KMS-11 (cell line): ENCODE measurements around the gene NANOS3.
A peak's percentile ranks its signal among the peaks of the same experiment; 100 is the strongest.

ENCODE experiments used
- H2AFZ ChIP-seq: fragments of 200-600 bp; sonication (generic); 2 replicates; pipeline ENCODE4 v1.6.1; 2016; ENCODE audit warnings: antibody characterized with exemption, mixed run types, low read depth
- H3K27ac ChIP-seq: fragments of 200-600 bp; sonication (generic); 2 replicates; pipeline ENCODE4 v1.6.1; 2016; ENCODE audit warnings: mild to moderate bottlenecking, mixed run types
- H3K27me3 ChIP-seq: fragments of 200-600 bp; sonication (generic); 2 replicates; pipeline ENCODE4 v1.6.1; 2017; ENCODE audit warnings: mild to moderate bottlenecking, low read depth, mixed run types, moderate library complexity; ENCODE audit not compliant: insufficient read depth
- H3K36me3 ChIP-seq: fragments of 200-600 bp; sonication (generic); 2 replicates; pipeline ENCODE4 v1.6.1; 2017; ENCODE audit warnings: mild to moderate bottlenecking, mixed run types; ENCODE audit not compliant: insufficient read depth
- H3K4me1 ChIP-seq: fragments of 200-600 bp; sonication (generic); 2 replicates; pipeline ENCODE4 v1.6.1; 2016; ENCODE audit warnings: mild to moderate bottlenecking, low read depth, mixed run types; ENCODE audit not compliant: poor library complexity, severe bottlenecking
- H3K4me2 ChIP-seq: fragments of 200-600 bp; sonication (generic); 2 replicates; pipeline ENCODE4 v1.7.0; 2016; ENCODE audit warnings: mild to moderate bottlenecking, mixed run types
- H3K4me3 ChIP-seq: fragments of 200-600 bp; sonication (generic); IDR thresholded peaks from 2 replicates; pipeline ENCODE4 v1.6.1; 2017; ENCODE audit warnings: low read depth, low read length, mixed read lengths; ENCODE audit not compliant: insufficient read depth
- H3K79me2 ChIP-seq: fragments of 200-600 bp; sonication (generic); 2 replicates; pipeline ENCODE4 v1.6.1; 2016; ENCODE audit warnings: low read depth, mixed run types; ENCODE audit not compliant: insufficient read depth
- H3K9ac ChIP-seq: fragments of 200-600 bp; sonication (generic); 2 replicates; pipeline ENCODE4 v1.6.1; 2016; ENCODE audit warnings: mild to moderate bottlenecking, mixed run types
- H4K20me1 ChIP-seq: fragments of 200-600 bp; sonication (generic); 2 replicates; pipeline ENCODE4 v1.6.1; 2016; ENCODE audit warnings: mild to moderate bottlenecking, mixed run types; ENCODE audit not compliant: insufficient read depth
- CTCF ChIP-seq: fragments of 200-600 bp; sonication (generic); conservative IDR thresholded peaks from 2 replicates; pipeline ENCODE4 v1.6.1; 2017; ENCODE audit warnings: low read depth, mild to moderate bottlenecking, antibody characterized with exemption, low read length, moderate library complexity, mixed read lengths

Gene NANOS3

GRCh38 chr19:13861714-13862531 lies 15.0 kb upstream of the NANOS3 start:
- peak; percentile 89 for TF ChIP-seq CTCF
- no peak overlapping the region for H3K4me3 ChIP-seq
- peak overlapping the region; percentile 95 for H3K4me2 ChIP-seq
- H2AFZ ChIP-seq: peak overlapping the region; percentile 98
- H3K4me1 ChIP-seq: peaks cover 9% of the 10 kb centered on the region
- H3K79me2 ChIP-seq: no peaks in the 10 kb centered on the region
- peaks cover 32% of the 10 kb centered on the region for H3K27me3 ChIP-seq
- H3K27ac ChIP-seq: no peak overlapping the region
- H3K36me3 ChIP-seq: no peaks in the 10 kb centered on the region
- no peak overlapping the region for H3K9ac ChIP-seq
- H4K20me1 ChIP-seq: no peaks in the 10 kb centered on the region

- H4K20me1 ChIP-seq: no peaks in the 10 kb centered on the region
- H3K36me3 ChIP-seq: no peaks in the 10 kb centered on the region
- H3K4me1 ChIP-seq: peaks cover 9% of the 10 kb centered on the region
- H3K27ac ChIP-seq: no peak overlapping the region
- H2AFZ ChIP-seq: no peak overlapping the region
- no peak overlapping the region for H3K4me3 ChIP-seq
- TF ChIP-seq CTCF: no peak
- H3K79me2 ChIP-seq: no peaks in the 10 kb centered on the region
- H3K4me2 ChIP-seq: no peak overlapping the region
- H3K9ac ChIP-seq: no peak overlapping the region
- peaks cover 46% of the 10 kb centered on the region for H3K27me3 ChIP-seq
Measured at GRCh38 chr19:13864046-13864666, 12.8 kb upstream of the NANOS3 start.

DNA sequence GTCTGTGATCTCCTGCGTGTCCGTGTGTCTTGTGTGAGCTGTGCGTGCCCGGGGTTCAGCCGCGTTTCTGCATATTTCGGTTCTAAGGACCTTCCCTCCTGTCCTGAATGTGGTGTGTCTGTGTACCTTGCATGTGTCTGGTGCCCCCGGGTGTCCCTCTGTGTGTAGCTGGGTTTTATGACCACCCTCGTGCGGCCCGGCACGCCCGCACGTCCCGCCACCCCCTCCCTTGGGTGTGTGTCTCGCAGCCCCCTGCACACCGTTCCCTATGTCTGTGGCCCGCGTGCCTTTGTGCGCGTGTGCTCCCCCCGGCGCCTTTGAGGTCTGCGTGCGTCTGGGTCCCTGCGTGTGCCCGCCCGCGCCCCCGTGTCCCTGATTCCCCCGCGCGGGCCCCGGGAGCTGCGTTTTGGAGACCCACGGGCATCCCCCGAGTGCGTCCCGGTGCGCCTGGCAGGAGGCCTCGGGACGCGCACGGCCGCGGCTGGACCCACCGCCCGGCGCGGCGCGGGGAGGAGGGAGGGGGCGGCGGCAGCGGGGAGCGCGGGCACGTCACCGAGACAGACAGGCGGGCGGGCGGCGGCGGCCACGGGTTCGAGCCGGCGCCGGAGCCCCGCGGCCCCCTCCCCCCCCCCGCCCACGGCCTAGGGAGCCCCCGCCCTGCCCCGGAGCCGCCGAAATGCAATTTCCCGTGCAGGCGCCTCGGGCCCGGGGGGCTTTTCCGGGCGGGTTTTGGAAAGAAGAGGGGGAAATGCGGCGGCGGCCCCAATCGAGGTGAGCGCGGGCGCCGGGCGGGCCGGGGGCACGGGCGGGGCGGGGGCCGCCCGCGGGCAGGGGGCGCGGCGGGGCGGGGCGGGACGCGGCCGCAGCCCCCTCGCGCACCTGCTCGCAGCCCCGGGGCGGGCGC lies 12.0 kb upstream of the NANOS3 start:
- no peaks in the 10 kb centered on the region for H3K36me3 ChIP-seq
- TF ChIP-seq CTCF: no peak
- no peak overlapping the region for H3K4me2 ChIP-seq
- no peaks in the 10 kb centered on the region for H3K79me2 ChIP-seq
- no peak overlapping the region for H3K27ac ChIP-seq
- H3K27me3 ChIP-seq: peaks cover 47% of the 10 kb centered on the region
- H2AFZ ChIP-seq: no peak overlapping the region
- H3K4me1 ChIP-seq: peaks cover 9% of the 10 kb centered on the region
- H3K9ac ChIP-seq: no peak overlapping the region
- H4K20me1 ChIP-seq: no peaks in the 10 kb centered on the region
- no peak overlapping the region for H3K4me3 ChIP-seq

- Histone ChIP-seq H3K4me3 (no peak overlapping the region), H3K4me2 (no peak overlapping the region)
Measured at GRCh38 chr19:13865571-13866462, 11.1 kb upstream of the NANOS3 start.

More at GRCh38 chr19:13865571-13866462, 11.1 kb upstream of the NANOS3 start:
- Histone ChIP-seq H4K20me1 (no peaks in the 10 kb centered on the region), H3K4me1 (peaks cover 9% of the 10 kb centered on the region), H3K27ac (no peak overlapping the region), H3K9ac (no peak overlapping the region), H3K27me3 (peaks cover 47% of the 10 kb centered on the region), H2AFZ (no peak overlapping the region), H3K79me2 (no peaks in the 10 kb centered on the region), H3K36me3 (no peaks in the 10 kb centered on the region)
- no peak for TF ChIP-seq CTCF
